Endothelial cell of umbilical vein (primary cell): ENCODE results near the gene GPR158.

Experiments
- EZH2 ChIP-seq: IDR thresholded peaks from 2 replicates; pipeline ENCODE4 v1.6.1; 2012; ENCODE audit warnings: borderline replicate concordance, low read depth, mild to moderate bottlenecking, moderate library complexity, low read length, inconsistent platforms; ENCODE audit not compliant: severe bottlenecking
- FOS ChIP-seq: IDR thresholded peaks from 2 replicates; pipeline ENCODE4 v1.6.1; 2011; ENCODE audit warnings: mild to moderate bottlenecking, low read length, moderate library complexity, borderline replicate concordance; ENCODE audit not compliant: insufficient read depth
- GATA2 ChIP-seq: IDR thresholded peaks from 2 replicates; pipeline ENCODE4 v1.7.0; 2011; ENCODE audit warnings: low read depth, mild to moderate bottlenecking, moderate library complexity, mixed read lengths, low read length; ENCODE audit not compliant: insufficient read length, insufficient read depth
- POLR2A ChIP-seq: IDR thresholded peaks from 2 replicates; pipeline ENCODE4 v1.6.1; 2012; ENCODE audit warnings: low read depth, mild to moderate bottlenecking, control low read depth, low read length
- POLR2AphosphoS5 ChIP-seq: IDR thresholded peaks from 2 replicates; pipeline ENCODE4 v1.6.1; 2012; ENCODE audit warnings: low read depth, mild to moderate bottlenecking, control low read depth, low read length, moderate library complexity; ENCODE audit not compliant: insufficient read depth
- TF ChIP-seq, protein P1 (sequence below), 2 donors: IDR thresholded peaks; 1 replicate in 1 of 2; 2 replicates in 1 of 2; pipeline ENCODE4 v1.5.1; 2011; ENCODE audit warnings: low read length in 2 of 2, mild to moderate bottlenecking in 2 of 2, moderate library complexity in 2 of 2, control low read depth in 1 of 2, inconsistent platforms in 1 of 2, low read depth in 1 of 2; ENCODE audit not compliant: insufficient read depth in 1 of 2; ENCODE audit errors: extremely low read depth in 1 of 2
- TF ChIP-seq, protein P2 (sequence below): IDR thresholded peaks from 2 replicates; pipeline ENCODE4 v1.6.1; 2011; ENCODE audit not compliant: insufficient read depth, insufficient read length

DNA sequence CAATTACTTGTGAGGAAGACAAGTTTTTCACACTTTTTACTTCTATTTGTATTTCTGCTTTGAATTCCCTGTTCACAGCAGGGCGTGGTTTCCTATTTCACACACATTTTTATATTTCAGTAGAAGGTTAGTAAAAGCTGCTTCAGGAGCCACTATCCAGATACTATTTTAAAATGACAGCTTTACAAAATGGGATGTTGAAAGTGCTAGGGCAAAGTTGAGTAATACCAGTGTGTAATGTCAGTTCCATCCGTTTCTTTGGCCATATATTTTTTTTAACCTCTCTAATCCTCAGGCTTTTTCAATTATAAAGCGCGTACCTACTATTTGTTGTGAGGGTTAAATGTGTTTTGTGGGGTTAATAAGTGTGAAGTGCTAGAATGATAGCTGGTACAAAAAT lies 276.6 kb downstream of the GPR158 start:
- no peak for TF ChIP-seq EZH2
- TF ChIP-seq, protein P1, sequence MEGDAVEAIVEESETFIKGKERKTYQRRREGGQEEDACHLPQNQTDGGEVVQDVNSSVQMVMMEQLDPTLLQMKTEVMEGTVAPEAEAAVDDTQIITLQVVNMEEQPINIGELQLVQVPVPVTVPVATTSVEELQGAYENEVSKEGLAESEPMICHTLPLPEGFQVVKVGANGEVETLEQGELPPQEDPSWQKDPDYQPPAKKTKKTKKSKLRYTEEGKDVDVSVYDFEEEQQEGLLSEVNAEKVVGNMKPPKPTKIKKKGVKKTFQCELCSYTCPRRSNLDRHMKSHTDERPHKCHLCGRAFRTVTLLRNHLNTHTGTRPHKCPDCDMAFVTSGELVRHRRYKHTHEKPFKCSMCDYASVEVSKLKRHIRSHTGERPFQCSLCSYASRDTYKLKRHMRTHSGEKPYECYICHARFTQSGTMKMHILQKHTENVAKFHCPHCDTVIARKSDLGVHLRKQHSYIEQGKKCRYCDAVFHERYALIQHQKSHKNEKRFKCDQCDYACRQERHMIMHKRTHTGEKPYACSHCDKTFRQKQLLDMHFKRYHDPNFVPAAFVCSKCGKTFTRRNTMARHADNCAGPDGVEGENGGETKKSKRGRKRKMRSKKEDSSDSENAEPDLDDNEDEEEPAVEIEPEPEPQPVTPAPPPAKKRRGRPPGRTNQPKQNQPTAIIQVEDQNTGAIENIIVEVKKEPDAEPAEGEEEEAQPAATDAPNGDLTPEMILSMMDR (IDR thresholded peaks at IDR 0.05; ENCODE audit: extremely low read depth in 1 of 2, insufficient read depth in 1 of 2, low read depth in 1 of 2, low read length in 2 of 2): no peak
- no peak for TF ChIP-seq POLR2AphosphoS5
- TF ChIP-seq, protein P2, sequence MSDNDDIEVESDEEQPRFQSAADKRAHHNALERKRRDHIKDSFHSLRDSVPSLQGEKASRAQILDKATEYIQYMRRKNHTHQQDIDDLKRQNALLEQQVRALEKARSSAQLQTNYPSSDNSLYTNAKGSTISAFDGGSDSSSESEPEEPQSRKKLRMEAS: no peak
- no peak for TF ChIP-seq GATA2
- TF ChIP-seq FOS: no peak
- TF ChIP-seq POLR2A: no peak
